ENCODE measurements around the gene LRRC17. TPM values are rescaled to one million over a fixed set of nuclear protein-coding genes. Genes with fewer than 3 reads are reported as not detected.

LRRC17 gene
- total RNA-seq, 3 donors from 2014 or later: 1.3 to 1.9 (median 1.3) TPM

GRCh38 chr7:102892631-102893278 is 20.0 kb upstream of the LRRC17 start:
- TF ChIP-seq CTCF (IDR thresholded peaks at IDR 0.05): no peak
- Histone ChIP-seq H3K9me3 (no peaks in the 10 kb centered on the region), H3K36me3 (ENCODE audit: low read depth) (no peaks in the 10 kb centered on the region), H3K4me1 (ENCODE audit: low read depth) (no peaks in the 10 kb centered on the region), H3K4me3 (no peak overlapping the region)
- DNase-seq (no peak), ATAC-seq (no peak)
- intact Hi-C loops (cut with DNase I, micrococcal nuclease): no loop called here

- intact Hi-C loops (cut with DNase I, micrococcal nuclease): no loop called here
- DNase-seq: no peak
- Histone ChIP-seq H3K4me3 (no peak overlapping the region), H3K4me1 (ENCODE audit: low read depth) (no peaks in the 10 kb centered on the region), H3K36me3 (ENCODE audit: low read depth) (no peaks in the 10 kb centered on the region), H3K9me3 (no peaks in the 10 kb centered on the region)
- TF ChIP-seq CTCF (IDR thresholded peaks at IDR 0.05): no peak
- ATAC-seq: no peak
Measured at GRCh38 chr7:102895602-102896001, 17.2 kb upstream of the LRRC17 start.

- H3K4me3 ChIP-seq: no peak overlapping the region
Measured at GRCh38 chr7:102896585-102896984, 16.2 kb upstream of the LRRC17 start.

GRCh38 chr7:102897211-102897631 is 15.6 kb upstream of the LRRC17 start:
- Histone ChIP-seq H3K9me3 (no peaks in the 10 kb centered on the region), H3K4me1 (ENCODE audit: low read depth) (no peaks in the 10 kb centered on the region), H3K4me3 (no peak overlapping the region), H3K36me3 (ENCODE audit: low read depth) (no peaks in the 10 kb centered on the region)
- DNase-seq: no peak
- no peak for ATAC-seq
- no peak for TF ChIP-seq CTCF (IDR thresholded peaks at IDR 0.05)
- intact Hi-C loops (cut with DNase I, micrococcal nuclease): no loop called here

More at GRCh38 chr7:102896585-102896984, 16.2 kb upstream of the LRRC17 start:
- Histone ChIP-seq H3K4me1 (ENCODE audit: low read depth) (no peaks in the 10 kb centered on the region), H3K36me3 (ENCODE audit: low read depth) (no peaks in the 10 kb centered on the region), H3K9me3 (no peaks in the 10 kb centered on the region)
- intact Hi-C loops (cut with DNase I, micrococcal nuclease): no loop called here
- ATAC-seq (no peak), DNase-seq (no peak)
- no peak for TF ChIP-seq CTCF (IDR thresholded peaks at IDR 0.05)

- DNase-seq: no peak
- intact Hi-C loops (cut with DNase I, micrococcal nuclease): no loop called here
- Histone ChIP-seq H3K36me3 (ENCODE audit: low read depth) (no peaks in the 10 kb centered on the region), H3K4me1 (ENCODE audit: low read depth) (no peaks in the 10 kb centered on the region), H3K4me3 (no peak overlapping the region), H3K9me3 (no peaks in the 10 kb centered on the region)
- TF ChIP-seq CTCF (IDR thresholded peaks at IDR 0.05): no peak
- ATAC-seq: no peak
Measured at GRCh38 chr7:102897856-102898531, 14.8 kb upstream of the LRRC17 start.

Data from mucosa of descending colon (tissue), 3 donors.